GM12891 (cell line): Measurements from ENCODE around the gene RNF17.

Experiments used
- POLR2A ChIP-seq: IDR thresholded peaks from 2 replicates; pipeline ENCODE4 v1.6.1; 2011; ENCODE audit warnings: low read depth, low read length, control low read depth
- POLR2AphosphoS5 ChIP-seq: IDR thresholded peaks from 2 replicates; pipeline ENCODE4 v1.6.1; 2011; ENCODE audit warnings: low read depth, low read length, control low read depth

GRCh38 chr13:24737042-24737441, 26.9 kb upstream of the RNF17 start:
- TF ChIP-seq POLR2A (no peak), POLR2AphosphoS5 (no peak)
